ENCODE results near the gene PLXNB2.
"Not testable (repeated sequence)": the region's sequence is repeated elsewhere in the genome, so short reads cannot be mapped to it uniquely, and the experiment has no call there.

PLXNB2 gene

GRCh38 chr22:50337262-50338041 lies 30.0 kb upstream of the PLXNB2 start:
- DNase-seq (ENCODE audit: low spot score), result no peak
- TF ChIP-seq CTCF (IDR thresholded peaks at IDR 0.05; ENCODE audit: extremely low read depth, missing control alignments), result no peak

GRCh38 chr22:50334433-50334832 lies 27.0 kb upstream of the PLXNB2 start:
- DNase-seq (ENCODE audit: low spot score), result not testable (repeated sequence)

- no peak for DNase-seq (ENCODE audit: low spot score)
- TF ChIP-seq CTCF (IDR thresholded peaks at IDR 0.05; ENCODE audit: extremely low read depth, missing control alignments), result no peak
Measured at GRCh38 chr22:50329236-50329635, 21.8 kb upstream of the PLXNB2 start.

- no peak for TF ChIP-seq CTCF (IDR thresholded peaks at IDR 0.05; ENCODE audit: extremely low read depth, missing control alignments)
- no peak for DNase-seq (ENCODE audit: low spot score)
Measured at GRCh38 chr22:50327711-50328019, 20.2 kb upstream of the PLXNB2 start.

GRCh38 chr22:50326956-50327710 lies 19.7 kb upstream of the PLXNB2 start, which contains the start of gene DENND6B:
Gene DENND6B (minus strand): TSS chr22:50327012. CDS start chr22:50326988, 24 bp downstream.
- peak; percentile 83 for TF ChIP-seq CTCF (IDR thresholded peaks at IDR 0.05; ENCODE audit: extremely low read depth, missing control alignments)
- DNase-seq (ENCODE audit: low spot score), result peak; percentile 97

GRCh38 chr22:50326225-50326955 lies 18.9 kb upstream of the PLXNB2 start:
- no peak for DNase-seq (ENCODE audit: low spot score)
- no peak for TF ChIP-seq CTCF (IDR thresholded peaks at IDR 0.05; ENCODE audit: extremely low read depth, missing control alignments)

- TF ChIP-seq CTCF (IDR thresholded peaks at IDR 0.05; ENCODE audit: extremely low read depth, missing control alignments), result no peak
- peak; percentile 22 for DNase-seq (ENCODE audit: low spot score)
Measured at GRCh38 chr22:50325444-50326224, 18.2 kb upstream of the PLXNB2 start.
